GM12874 (cell line): ENCODE data around the gene ITM2C.

Source experiments
- TF ChIP-seq, protein P1 (sequence below): IDR thresholded peaks from 2 replicates; pipeline ENCODE4 v1.5.1; 2011; ENCODE audit warnings: low read depth, mild to moderate bottlenecking, control low read depth, low read length, moderate library complexity; ENCODE audit not compliant: insufficient read depth

Gene ITM2C

DNA sequence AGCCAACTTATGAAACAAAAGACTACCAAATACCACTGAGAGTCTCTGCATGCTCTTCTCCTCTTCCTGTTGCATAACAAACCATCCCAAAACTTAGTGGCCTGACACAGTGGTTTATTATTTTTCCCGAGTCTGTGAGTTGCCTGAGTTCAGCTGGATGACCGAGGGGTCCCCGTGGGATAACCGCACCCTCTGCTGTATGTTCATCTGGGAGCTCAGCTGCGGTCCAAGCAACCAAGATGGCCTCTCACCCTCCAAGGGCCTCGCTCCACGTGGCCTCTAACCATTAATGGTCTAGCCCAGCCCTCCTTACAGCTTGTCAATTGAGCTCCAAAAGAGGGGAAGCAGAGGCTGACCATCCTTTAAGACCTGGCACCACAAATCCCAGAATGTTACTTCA, 17.1 kb downstream of the ITM2C start:
- TF ChIP-seq, protein P1, sequence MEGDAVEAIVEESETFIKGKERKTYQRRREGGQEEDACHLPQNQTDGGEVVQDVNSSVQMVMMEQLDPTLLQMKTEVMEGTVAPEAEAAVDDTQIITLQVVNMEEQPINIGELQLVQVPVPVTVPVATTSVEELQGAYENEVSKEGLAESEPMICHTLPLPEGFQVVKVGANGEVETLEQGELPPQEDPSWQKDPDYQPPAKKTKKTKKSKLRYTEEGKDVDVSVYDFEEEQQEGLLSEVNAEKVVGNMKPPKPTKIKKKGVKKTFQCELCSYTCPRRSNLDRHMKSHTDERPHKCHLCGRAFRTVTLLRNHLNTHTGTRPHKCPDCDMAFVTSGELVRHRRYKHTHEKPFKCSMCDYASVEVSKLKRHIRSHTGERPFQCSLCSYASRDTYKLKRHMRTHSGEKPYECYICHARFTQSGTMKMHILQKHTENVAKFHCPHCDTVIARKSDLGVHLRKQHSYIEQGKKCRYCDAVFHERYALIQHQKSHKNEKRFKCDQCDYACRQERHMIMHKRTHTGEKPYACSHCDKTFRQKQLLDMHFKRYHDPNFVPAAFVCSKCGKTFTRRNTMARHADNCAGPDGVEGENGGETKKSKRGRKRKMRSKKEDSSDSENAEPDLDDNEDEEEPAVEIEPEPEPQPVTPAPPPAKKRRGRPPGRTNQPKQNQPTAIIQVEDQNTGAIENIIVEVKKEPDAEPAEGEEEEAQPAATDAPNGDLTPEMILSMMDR, result no peak

DNA sequence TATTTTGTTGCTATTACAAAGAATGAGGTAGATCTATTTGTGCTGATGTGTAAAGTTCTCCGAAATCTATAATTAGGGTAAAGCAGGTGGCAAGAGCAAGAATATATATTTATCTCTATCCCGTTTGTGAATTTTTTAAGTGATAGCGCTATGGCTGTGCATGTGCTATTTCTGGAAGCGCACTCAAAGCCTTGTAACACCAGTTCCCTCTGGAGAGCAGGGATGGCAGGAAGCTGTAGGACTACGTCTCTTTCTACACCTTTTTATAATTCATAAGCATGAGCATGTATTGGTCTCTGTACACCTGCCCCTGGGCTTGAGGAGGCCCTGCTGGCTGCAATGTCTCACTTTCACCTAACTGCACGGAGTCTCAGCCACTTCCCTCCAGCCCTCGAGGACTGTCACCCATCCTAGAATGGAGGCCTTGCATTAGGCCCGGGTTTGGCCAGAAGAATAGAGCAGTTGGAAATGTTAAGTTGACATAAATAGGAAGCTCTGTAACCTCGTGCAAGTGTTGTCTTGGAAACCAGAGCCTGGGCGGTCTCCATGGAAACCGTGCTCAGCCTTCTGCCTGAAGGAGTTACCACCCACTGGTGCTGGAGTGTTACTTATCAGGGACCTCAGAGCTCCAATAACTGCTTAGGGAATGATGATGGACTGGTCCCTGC, 20.9 kb downstream of the ITM2C start:
- TF ChIP-seq, protein P1, result no peak

DNA sequence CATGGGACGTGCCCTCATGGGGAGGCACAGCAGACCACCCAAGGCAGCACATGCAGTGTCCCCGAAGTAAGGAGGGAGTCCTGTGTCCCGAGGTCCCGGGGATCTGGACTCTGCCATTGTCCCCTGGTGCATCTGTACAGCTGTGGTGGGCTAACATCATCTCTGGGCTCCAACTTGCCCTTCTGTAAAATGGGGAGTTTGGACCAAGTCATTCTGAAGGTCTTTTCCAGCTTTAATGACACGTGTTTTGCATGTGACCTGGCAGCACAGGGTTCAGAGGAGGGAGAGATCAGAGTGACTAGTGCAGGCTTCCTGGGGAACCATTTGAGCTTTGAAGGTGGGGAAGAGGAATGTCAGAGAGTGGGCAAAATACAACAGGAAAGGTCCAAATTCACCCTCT, 21.5 kb downstream of the ITM2C start:
- TF ChIP-seq, protein P1, result no peak

DNA sequence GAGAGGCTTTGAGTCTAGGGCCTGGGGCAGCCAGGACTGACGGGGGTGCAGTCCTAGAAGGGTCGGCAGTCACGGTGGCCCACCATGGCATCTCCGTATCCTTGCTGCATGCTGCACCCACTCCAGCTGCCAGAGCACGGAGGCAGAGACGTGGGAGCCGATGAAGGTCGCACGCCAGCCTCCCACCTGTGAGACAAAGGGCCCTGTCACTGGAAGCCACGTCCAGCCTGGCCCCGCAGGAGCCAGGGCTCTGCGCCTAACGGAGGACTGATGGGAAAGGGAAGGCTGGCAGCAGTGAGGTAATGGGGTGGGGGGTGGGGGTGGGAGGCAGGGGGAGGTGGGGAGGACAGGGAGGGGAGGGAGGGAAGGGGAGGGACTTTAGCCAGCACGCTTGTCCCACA, 21.9 kb downstream of the ITM2C start:
- TF ChIP-seq, protein P1, result no peak

DNA sequence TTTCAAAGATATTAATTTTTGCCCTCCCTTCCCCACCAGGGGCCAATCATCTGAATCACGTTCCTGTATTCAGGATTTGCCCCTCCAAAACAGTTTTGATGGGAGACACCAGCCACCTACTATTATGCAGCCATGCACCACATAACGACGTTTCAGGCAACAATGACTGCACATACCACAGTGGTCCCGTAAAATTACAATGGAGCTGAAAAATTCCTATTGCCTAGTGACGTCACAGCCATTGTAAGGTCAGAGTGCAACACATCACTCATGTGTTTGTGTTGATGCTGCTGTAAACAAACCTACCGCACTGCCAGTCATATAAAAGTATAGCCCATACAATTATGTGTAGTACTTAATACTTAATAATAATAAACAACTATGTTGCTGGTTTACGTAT, 22.6 kb downstream of the ITM2C start:
- TF ChIP-seq, protein P1, result no peak

DNA sequence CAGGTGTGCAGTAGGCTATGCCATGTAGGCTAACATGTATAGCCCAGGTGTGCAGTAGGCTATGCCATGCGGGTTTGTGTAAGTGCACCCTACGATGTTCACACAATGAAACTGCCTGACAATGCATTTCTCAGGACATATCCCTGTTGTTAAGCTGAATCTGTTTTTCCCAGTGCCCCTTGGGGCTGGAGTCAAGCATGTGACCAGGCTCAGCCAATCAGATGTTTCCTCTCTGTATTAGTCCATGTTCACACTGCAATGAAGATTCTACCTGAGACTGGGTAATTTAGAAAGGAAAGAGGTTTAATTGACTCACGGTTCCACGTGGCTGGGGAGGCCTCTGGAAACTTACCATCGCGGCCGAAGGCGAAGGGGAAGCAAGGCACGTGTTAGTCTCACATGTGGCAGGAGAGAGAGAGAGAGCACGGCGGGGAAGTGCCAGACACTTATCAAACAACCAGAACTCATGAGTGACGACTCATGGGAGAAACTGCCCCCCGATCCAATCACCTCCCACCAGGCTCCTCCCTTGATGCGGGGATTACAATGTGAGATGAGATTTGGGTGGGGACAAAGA, 24.2 kb downstream of the ITM2C start:
- TF ChIP-seq, protein P1, result no peak

DNA sequence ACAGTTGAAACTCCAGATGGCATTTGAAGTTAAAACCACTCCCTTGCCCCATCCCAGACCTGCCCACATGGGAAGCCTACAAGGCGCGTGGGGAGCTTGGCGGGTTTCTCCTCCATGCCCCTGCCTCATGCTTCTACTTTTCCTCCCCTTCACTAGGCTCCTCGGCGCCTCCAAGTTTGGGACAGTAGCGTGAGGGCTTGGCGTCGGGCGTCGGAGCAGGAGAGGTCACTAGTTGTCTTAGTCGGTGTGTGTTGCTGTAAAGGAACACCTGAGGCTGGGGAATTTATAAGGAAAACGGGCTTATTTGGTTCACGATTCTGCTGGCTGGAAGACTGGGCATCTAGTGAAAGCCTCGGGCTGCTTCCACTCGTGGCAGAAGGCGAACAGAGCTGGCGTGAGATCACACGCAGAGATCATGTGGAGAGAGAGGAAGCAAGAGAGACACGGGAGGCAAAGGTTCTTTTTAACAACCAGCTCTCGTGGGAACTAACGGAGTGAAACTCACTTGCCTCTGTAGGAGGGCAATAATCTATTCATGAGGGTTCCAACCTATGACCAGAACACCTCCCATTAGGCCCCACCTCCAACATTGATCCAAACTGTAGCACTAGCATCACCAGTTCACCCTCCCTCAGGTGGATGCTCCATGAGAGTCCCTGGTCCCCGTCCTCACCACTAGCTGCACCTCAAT, 25.3 kb downstream of the ITM2C start:
- TF ChIP-seq, protein P1, result no peak
